Liver (tissue), 9 donors: ENCODE results near the gene GALNT16. TPM values are rescaled to one million over a fixed set of nuclear protein-coding genes. Genes with fewer than 3 reads are reported as not detected.

Source experiments
- DNase-seq: peaks from one replicate; pipeline ENCODE4 v3.0.0-alpha.2; 2017; ENCODE audit warnings: low spot score
- H3K27ac ChIP-seq, 2 donors: one replicate each; pipeline ENCODE4 v1.7.0; 2013; ENCODE audit warnings: inconsistent platforms in 2 of 2, low read length in 2 of 2, control low read depth in 1 of 2, low read depth in 1 of 2, mild to moderate bottlenecking in 1 of 2
- H3K27me3 ChIP-seq, 4 donors: one replicate each; pipeline versions ENCODE4 v1.6.1 to v1.7.0; 2013; ENCODE audit warnings: low read length in 3 of 4, inconsistent platforms in 1 of 4, mild to moderate bottlenecking in 1 of 4, moderate library complexity in 1 of 4; ENCODE audit not compliant: control insufficient read depth in 4 of 4, insufficient read depth in 4 of 4
- H3K36me3 ChIP-seq, 4 donors: one replicate each; pipeline versions ENCODE4 v1.6.1 to v1.7.0; 2013; ENCODE audit warnings: low read length in 3 of 4, mild to moderate bottlenecking in 3 of 4, low read depth in 1 of 4, moderate library complexity in 1 of 4; ENCODE audit not compliant: control insufficient read depth in 4 of 4, insufficient read depth in 3 of 4
- H3K4me1 ChIP-seq, 4 donors: one replicate each; pipeline versions ENCODE4 v1.6.1 to v1.7.0; 2013; ENCODE audit warnings: low read length in 3 of 4, mild to moderate bottlenecking in 3 of 4, moderate library complexity in 1 of 4; ENCODE audit not compliant: control insufficient read depth in 4 of 4, insufficient read depth in 4 of 4
- H3K4me3 ChIP-seq, 3 donors: one replicate each; pipeline versions ENCODE4 v1.6.1 to v1.7.0; 2013; ENCODE audit warnings: low read length in 3 of 3, control low read depth in 1 of 3, low read depth in 1 of 3, mild to moderate bottlenecking in 1 of 3
- H3K9ac ChIP-seq, 2 donors: one replicate each; pipeline ENCODE4 v1.7.0; 2013; ENCODE audit warnings: low read length in 2 of 2, mild to moderate bottlenecking in 2 of 2, moderate library complexity in 2 of 2, control low read depth in 1 of 2, low read depth in 1 of 2
- H3K9me3 ChIP-seq, 4 donors: one replicate each; pipeline versions ENCODE4 v1.6.1 to v1.7.0; 2013; ENCODE audit warnings: low read length in 3 of 4; ENCODE audit not compliant: control insufficient read depth in 4 of 4
- ATF3 ChIP-seq: IDR thresholded peaks from 2 replicates; pipeline ENCODE4 v1.6.1; 2016; ENCODE audit warnings: antibody characterized with exemption
- CTCF ChIP-seq: fragments of 150-350 bp; IDR thresholded peaks from 2 replicates; pipeline ENCODE4 v1.5.1; 2017; ENCODE audit warnings: improper control_type of control experiment, low read depth, low read length; ENCODE audit not compliant: missing input control
- EGR1 ChIP-seq, 2 donors: IDR thresholded peaks; 2 replicates each; pipeline ENCODE4 v1.6.1; 2016 to 2018; ENCODE audit warnings: antibody characterized with exemption in 2 of 2, low read depth in 2 of 2
- FOXA1 ChIP-seq: IDR thresholded peaks from 2 replicates; pipeline ENCODE4 v1.6.1; 2016; ENCODE audit warnings: antibody characterized with exemption
- FOXA2 ChIP-seq: IDR thresholded peaks from 2 replicates; pipeline ENCODE4 v1.6.1; 2016; ENCODE audit warnings: antibody characterized with exemption
- GABPA ChIP-seq, 2 donors: IDR thresholded peaks in 1 of 2; conservative IDR thresholded peaks in 1 of 2; 2 replicates each; pipeline ENCODE4 v1.6.1; 2016; ENCODE audit warnings: antibody characterized with exemption in 2 of 2, mild to moderate bottlenecking in 1 of 2, moderate library complexity in 1 of 2
- HNF4A ChIP-seq, 2 donors: conservative IDR thresholded peaks; 2 replicates each; pipeline ENCODE4 v1.6.1; 2016; ENCODE audit warnings: antibody characterized with exemption in 2 of 2, mild to moderate bottlenecking in 2 of 2
- HNF4G ChIP-seq: IDR thresholded peaks from 2 replicates; pipeline ENCODE4 v1.6.1; 2016; ENCODE audit warnings: antibody characterized with exemption
- JUND ChIP-seq, 2 donors: IDR thresholded peaks; 2 replicates each; pipeline ENCODE4 v1.6.1; 2016; ENCODE audit warnings: antibody characterized with exemption in 2 of 2
- MAX ChIP-seq: IDR thresholded peaks from 2 replicates; pipeline ENCODE4 v1.6.1; 2016; ENCODE audit warnings: antibody characterized with exemption
- NR2F2 ChIP-seq: IDR thresholded peaks from 2 replicates; pipeline ENCODE4 v1.6.1; 2016; ENCODE audit warnings: antibody characterized with exemption
- RAD21 ChIP-seq, 2 donors: IDR thresholded peaks; 2 replicates each; pipeline ENCODE4 v1.6.1; 2016; ENCODE audit warnings: antibody characterized with exemption in 2 of 2, mild to moderate bottlenecking in 2 of 2
- REST ChIP-seq: IDR thresholded peaks from 2 replicates; pipeline ENCODE4 v1.6.1; 2016; ENCODE audit warnings: antibody characterized with exemption, mild to moderate bottlenecking
- RXRA ChIP-seq, 2 donors: IDR thresholded peaks; 2 replicates each; pipeline ENCODE4 v1.6.1; 2017 to 2018; ENCODE audit warnings: antibody characterized with exemption in 2 of 2, mild to moderate bottlenecking in 1 of 2
- SP1 ChIP-seq: IDR thresholded peaks from 2 replicates; pipeline ENCODE4 v1.6.1; 2018; ENCODE audit warnings: antibody characterized with exemption, mild to moderate bottlenecking
- TAF1 ChIP-seq: conservative IDR thresholded peaks from 2 replicates; pipeline ENCODE4 v1.6.1; 2016; ENCODE audit warnings: antibody characterized with exemption, mild to moderate bottlenecking
- YY1 ChIP-seq: IDR thresholded peaks from 2 replicates; pipeline ENCODE4 v1.6.1; 2016; ENCODE audit warnings: antibody characterized with exemption, mild to moderate bottlenecking
- ZBTB33 ChIP-seq: IDR thresholded peaks from 2 replicates; pipeline ENCODE4 v1.6.1; 2016; ENCODE audit warnings: antibody characterized with exemption
- WGBS: extraction: QIAGEN DNeasy Blood & Tissue Kit; methylation state at CpG from one replicate; pipeline ENCODE4 v1.1.7; 2013; 5-methylcytosine and 5-hydroxymethylcytosine counted together
- polyA plus RNA-seq, 2 donors: library from polyadenylated mRNA; stranded (reverse) in 1 of 2; unstranded in 1 of 2; fragments of 200-250 nt in 1 of 2; fragments of >200 nt in 1 of 2; fragmentation: Nextera tagmentation in 1 of 2; extraction: Ambion mirVana in 1 of 2; gene quantifications; one replicate each; pipeline versions ENCODE4 v1.2.1 to v1.2.3, GENCODE V29; 2013 to 2015
- total RNA-seq, 2 donors: library from RNA; depleted of rRNA; stranded (reverse); fragments of >200 nt; gene quantifications; one replicate each; pipeline ENCODE4 v1.2.3, GENCODE V29; 2014
- donor health status: healthy.
- donor health status: healthy.
- donor health status: healthy.
- donor health status: healthy.
- donor health status: healthy.

The GALNT16 gene
- total and polyA plus RNA-seq, 4 donors = 0.25 to 1.2 (median 0.71) TPM

GRCh38 chr14:69372146-69372545 lies 112.2 kb downstream of the GALNT16 start:
- H3K4me1 ChIP-seq = no peaks in the 10 kb centered on the region
- no peaks in the 10 kb centered on the region for H3K27me3 ChIP-seq
- TF ChIP-seq MAX = no peak
- no peak for TF ChIP-seq HNF4G
- 84% methylated on average over 3 of the region's 3 CpGs for WGBS
- H3K9me3 ChIP-seq = peaks cover 0 to 2% (median 0%) of the 10 kb centered on the region in 4 donors
- H3K9ac ChIP-seq = no peak overlapping the region
- no peak overlapping the region for H3K27ac ChIP-seq
- no peak for DNase-seq
- H3K36me3 ChIP-seq = peaks cover 0 to 12% (median 9%) of the 10 kb centered on the region in 4 donors
- H3K4me3 ChIP-seq = no peak overlapping the region

GRCh38 chr14:69373104-69373503 lies 113.1 kb downstream of the GALNT16 start:
- no peak for DNase-seq
- H3K27me3 ChIP-seq = no peaks in the 10 kb centered on the region
- H3K27ac ChIP-seq = no peak overlapping the region
- peaks cover 0 to 12% (median 11%) of the 10 kb centered on the region in 4 donors for H3K36me3 ChIP-seq
- H3K9ac ChIP-seq = no peak overlapping the region
- no peaks in the 10 kb centered on the region for H3K4me1 ChIP-seq
- peaks cover 0 to 2% (median 0%) of the 10 kb centered on the region in 4 donors for H3K9me3 ChIP-seq
- 60% methylated on average over 1 of the region's 1 CpG for WGBS
- no peak for TF ChIP-seq NR2F2
- no peak for TF ChIP-seq FOXA2
- TF ChIP-seq ZBTB33 = no peak
- TF ChIP-seq FOXA1 = no peak
- TF ChIP-seq TAF1 = no peak
- no peak for TF ChIP-seq HNF4A (conservative IDR thresholded peaks at IDR 0.05)
- TF ChIP-seq HNF4G = no peak
- TF ChIP-seq JUND (IDR thresholded peaks at IDR 0.05) = no peak
- no peak for TF ChIP-seq REST
- TF ChIP-seq RAD21 (IDR thresholded peaks at IDR 0.05) = no peak
- no peak for TF ChIP-seq EGR1 (IDR thresholded peaks at IDR 0.05; ENCODE audit: low read depth in 2 of 2)
- TF ChIP-seq MAX = no peak
- TF ChIP-seq RXRA (IDR thresholded peaks at IDR 0.05) = no peak
- no peak for TF ChIP-seq ATF3
- TF ChIP-seq YY1 = no peak
- TF ChIP-seq CTCF = no peak
- TF ChIP-seq GABPA (IDR thresholded peaks at IDR 0.05 in 1 of 2, conservative IDR thresholded peaks at IDR 0.05 in 1 of 2) = no peak
- TF ChIP-seq SP1 = no peak
- H3K4me3 ChIP-seq = no peak overlapping the region
